GM06990 (cell line): Measurements from ENCODE around the gene DONSON.

Source experiments
- DNase-seq: peaks from one replicate; pipeline ENCODE4 v3.0.0-alpha.2; 2011; ENCODE audit not compliant: insufficient read length; ENCODE audit errors: extremely low read depth
- H3K27me3 ChIP-seq: replicated peaks from 2 replicates; pipeline ENCODE4 v1.6.0; 2011; ENCODE audit warnings: low read length; ENCODE audit not compliant: control insufficient read depth, insufficient read depth
- H3K36me3 ChIP-seq: 2 replicates; pipeline ENCODE4 v1.5.1; 2011; ENCODE audit warnings: low read length; ENCODE audit not compliant: control insufficient read depth, insufficient read depth
- H3K4me3 ChIP-seq: replicated peaks from 2 replicates; pipeline ENCODE4 v1.5.1; 2011; ENCODE audit warnings: low read depth, mild to moderate bottlenecking, control low read depth, low read length
- TF ChIP-seq, protein P1 (sequence below): IDR thresholded peaks from 2 replicates; pipeline ENCODE4 v1.5.1; 2011; ENCODE audit warnings: low read length, control low read depth, mild to moderate bottlenecking, inconsistent platforms; ENCODE audit not compliant: insufficient read depth, poor library complexity, severe bottlenecking

Gene DONSON

DNA sequence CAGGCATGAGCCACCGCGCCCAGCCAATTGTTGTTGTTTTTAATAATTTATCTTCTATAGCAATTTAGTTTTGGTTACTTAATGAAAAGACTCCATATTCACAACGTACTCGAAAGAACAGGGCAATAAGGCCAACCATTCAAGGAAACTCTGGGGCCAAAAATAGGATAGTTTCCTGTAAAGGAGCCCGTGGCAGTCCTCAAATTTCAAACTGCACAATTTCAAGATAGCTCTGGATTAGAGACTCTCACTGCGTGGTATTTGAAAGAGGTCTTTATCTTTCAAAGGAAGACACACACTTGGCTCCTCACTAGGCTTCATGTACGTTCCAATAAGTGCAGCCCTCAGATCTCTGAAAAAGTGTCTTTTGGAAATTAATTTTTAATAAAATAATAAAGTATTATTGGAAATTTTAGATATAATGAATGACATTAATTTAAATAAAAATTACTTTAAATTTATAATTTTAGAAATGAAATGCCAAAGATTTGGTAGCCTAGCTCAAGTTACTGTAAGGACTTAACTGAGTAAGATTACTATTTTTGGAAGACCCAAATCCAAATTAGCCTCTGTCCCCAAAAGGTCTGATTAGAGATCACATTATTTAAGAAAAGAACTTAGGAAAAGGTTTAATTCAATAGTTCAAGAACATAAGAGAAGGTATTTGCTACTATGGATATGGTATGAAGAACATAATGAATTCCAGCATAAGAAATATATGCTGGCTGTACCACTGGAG lies 22.7 kb upstream of the DONSON start:
- H3K4me3 ChIP-seq: no peak overlapping the region
- TF ChIP-seq, protein P1, sequence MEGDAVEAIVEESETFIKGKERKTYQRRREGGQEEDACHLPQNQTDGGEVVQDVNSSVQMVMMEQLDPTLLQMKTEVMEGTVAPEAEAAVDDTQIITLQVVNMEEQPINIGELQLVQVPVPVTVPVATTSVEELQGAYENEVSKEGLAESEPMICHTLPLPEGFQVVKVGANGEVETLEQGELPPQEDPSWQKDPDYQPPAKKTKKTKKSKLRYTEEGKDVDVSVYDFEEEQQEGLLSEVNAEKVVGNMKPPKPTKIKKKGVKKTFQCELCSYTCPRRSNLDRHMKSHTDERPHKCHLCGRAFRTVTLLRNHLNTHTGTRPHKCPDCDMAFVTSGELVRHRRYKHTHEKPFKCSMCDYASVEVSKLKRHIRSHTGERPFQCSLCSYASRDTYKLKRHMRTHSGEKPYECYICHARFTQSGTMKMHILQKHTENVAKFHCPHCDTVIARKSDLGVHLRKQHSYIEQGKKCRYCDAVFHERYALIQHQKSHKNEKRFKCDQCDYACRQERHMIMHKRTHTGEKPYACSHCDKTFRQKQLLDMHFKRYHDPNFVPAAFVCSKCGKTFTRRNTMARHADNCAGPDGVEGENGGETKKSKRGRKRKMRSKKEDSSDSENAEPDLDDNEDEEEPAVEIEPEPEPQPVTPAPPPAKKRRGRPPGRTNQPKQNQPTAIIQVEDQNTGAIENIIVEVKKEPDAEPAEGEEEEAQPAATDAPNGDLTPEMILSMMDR: no peak
- no peak for DNase-seq
- no peaks in the 10 kb centered on the region for H3K27me3 ChIP-seq
- H3K36me3 ChIP-seq: peaks cover 2% of the 10 kb centered on the region

GRCh38 chr21:33608559-33608958 lies 20.1 kb upstream of the DONSON start:
- no peak for DNase-seq
- TF ChIP-seq, protein P1: no peak
- Histone ChIP-seq H3K4me3 (no peak overlapping the region), H3K27me3 (no peaks in the 10 kb centered on the region), H3K36me3 (peaks cover 2% of the 10 kb centered on the region)

GRCh38 chr21:33598051-33598450 lies 9.6 kb upstream of the DONSON start:
- Histone ChIP-seq H3K36me3 (peaks cover 2% of the 10 kb centered on the region), H3K27me3 (no peaks in the 10 kb centered on the region), H3K4me3 (no peak overlapping the region)
- DNase-seq: no peak
- TF ChIP-seq, protein P1: no peak

DNA sequence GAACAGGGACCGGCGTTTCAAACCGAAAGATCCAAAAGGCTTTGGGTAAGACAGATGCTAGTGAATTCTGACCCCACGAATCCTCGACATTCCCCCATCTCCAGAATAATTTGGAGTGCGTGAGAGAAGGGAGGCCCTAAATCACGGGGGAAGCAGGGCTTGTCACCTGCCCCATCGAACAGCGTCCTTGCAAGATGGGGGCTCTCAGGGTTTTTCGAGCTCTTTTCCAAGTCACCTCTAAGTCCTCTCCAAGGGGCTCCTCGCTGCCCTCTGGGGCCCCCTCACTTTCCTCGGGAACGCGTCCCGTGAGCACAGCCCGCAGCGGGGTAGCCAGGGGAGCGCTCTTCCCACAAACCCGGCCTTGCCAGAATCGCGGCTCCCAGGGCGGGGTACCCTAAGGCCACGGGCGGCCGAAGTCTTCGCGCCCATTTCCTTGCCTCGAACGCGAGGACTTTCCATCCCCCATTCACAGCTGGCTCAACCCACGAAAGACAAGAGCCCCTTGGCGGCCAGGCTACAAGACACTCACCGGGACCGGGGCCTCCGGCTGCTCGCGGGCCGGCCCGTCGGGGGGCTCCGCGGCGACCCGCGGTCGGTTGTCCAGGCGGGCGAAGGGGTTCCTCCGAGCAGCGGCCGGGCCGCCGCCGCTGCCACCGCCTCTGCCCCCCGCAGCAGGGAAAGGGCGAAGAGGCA lies 546 bp downstream of the DONSON start:
- Histone ChIP-seq H3K36me3 (no peaks in the 10 kb centered on the region), H3K27me3 (no peaks in the 10 kb centered on the region), H3K4me3 (peak overlapping the region; percentile 90)
- TF ChIP-seq, protein P1: no peak
- DNase-seq: peak; percentile 63

- H3K4me3 ChIP-seq: peak overlapping the region; percentile 90
- peaks cover 2% of the 10 kb centered on the region for H3K36me3 ChIP-seq
- DNase-seq: no peak
- H3K27me3 ChIP-seq: no peaks in the 10 kb centered on the region
- TF ChIP-seq, protein P1: no peak
Observed at GRCh38 chr21:33586927-33587326, 1.6 kb downstream of the DONSON start.
